PC-9 (cell line): ENCODE data around the gene HPCAL1.

Source experiments
- CTCF ChIP-seq: fragments of 200-600 bp; sonication (generic); conservative IDR thresholded peaks from 2 replicates; pipeline ENCODE4 v1.6.1; 2017; ENCODE audit warnings: mixed run types, antibody characterized with exemption, mild to moderate bottlenecking, moderate library complexity
- EZH2 ChIP-seq: fragments of 200-600 bp; sonication (generic); IDR thresholded peaks from 2 replicates; pipeline ENCODE4 v1.8.0; 2017; ENCODE audit warnings: antibody characterized with exemption, low read depth

- TF ChIP-seq CTCF (no peak), EZH2 (no peak)
These were observed 107.5 kb downstream of the HPCAL1 start for GRCh38 chr2:10410001-10410822.
